GM11168 (cell line): Measurements from ENCODE around the gene KRT85.

Experiments used
- in situ Hi-C: fragments of 300-500 bp; cut with MboI; formaldehyde crosslinking; loops from one replicate; pipeline ENCODE4 v1.12.0; 2022; ENCODE audit warnings: low sequenced_read_pairs; ENCODE audit not compliant: unreplicated experiment

KRT85 gene

DNA sequence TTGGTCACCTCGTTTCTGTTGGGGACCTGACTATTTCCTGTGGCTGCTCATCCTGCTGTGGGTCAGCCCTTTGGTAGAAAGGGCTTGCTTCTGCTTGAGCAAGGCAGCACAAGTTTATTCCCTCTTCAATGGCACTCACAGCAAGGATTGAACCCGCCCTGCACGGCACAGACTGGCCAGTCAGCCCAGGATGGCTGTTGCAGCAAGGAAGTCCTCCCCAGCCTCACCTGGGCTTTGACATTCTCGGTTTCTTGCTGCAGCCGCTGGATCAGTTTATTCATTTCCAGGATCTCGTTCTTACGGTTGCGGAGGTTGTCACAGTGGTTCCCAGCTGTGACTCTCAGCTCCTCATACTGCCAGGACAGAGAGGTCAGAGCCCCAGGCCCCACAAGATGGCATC lies 29.4 kb upstream of the KRT85 start:
- in situ Hi-C loops = loop anchor here (10.0 kb wide), 1 partner anchor 588 kb away; no protein-coding TSS in a partner anchor

DNA sequence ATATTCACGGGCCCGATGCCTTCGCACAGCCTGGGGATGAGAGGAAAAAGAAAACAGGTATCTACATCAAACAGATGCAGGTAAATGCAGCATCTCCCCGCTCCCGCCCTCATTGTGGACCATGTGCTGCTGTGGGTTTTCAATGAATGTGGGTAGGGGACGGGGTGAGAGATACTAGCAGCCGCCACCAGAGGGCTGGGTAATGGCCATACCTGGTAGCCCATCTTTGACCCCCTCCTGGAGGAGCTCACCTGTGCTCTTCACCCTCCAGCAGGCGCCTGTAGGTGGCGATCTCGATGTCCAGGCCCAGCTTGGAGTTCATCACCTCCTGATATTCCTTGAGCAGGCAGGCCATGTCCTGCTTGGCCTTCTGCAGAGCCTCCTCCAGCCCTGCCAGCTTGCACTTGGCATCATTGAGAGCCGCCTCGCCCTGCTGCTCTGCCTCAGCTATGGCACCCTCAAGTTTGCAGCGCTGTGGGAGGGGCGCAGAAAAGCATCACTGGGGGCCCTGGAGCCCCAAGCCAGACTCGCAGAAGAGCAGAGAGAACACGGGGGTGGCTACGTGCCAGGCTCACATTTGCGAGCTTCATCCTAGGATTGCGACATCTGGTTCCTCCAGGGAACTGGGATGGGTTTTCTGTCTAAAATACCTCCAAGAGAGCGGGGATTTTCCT lies 28.6 kb upstream of the KRT85 start:
- in situ Hi-C loops = loop anchor here (10.0 kb wide), 1 partner anchor 589 kb away; no protein-coding TSS in a partner anchor

DNA sequence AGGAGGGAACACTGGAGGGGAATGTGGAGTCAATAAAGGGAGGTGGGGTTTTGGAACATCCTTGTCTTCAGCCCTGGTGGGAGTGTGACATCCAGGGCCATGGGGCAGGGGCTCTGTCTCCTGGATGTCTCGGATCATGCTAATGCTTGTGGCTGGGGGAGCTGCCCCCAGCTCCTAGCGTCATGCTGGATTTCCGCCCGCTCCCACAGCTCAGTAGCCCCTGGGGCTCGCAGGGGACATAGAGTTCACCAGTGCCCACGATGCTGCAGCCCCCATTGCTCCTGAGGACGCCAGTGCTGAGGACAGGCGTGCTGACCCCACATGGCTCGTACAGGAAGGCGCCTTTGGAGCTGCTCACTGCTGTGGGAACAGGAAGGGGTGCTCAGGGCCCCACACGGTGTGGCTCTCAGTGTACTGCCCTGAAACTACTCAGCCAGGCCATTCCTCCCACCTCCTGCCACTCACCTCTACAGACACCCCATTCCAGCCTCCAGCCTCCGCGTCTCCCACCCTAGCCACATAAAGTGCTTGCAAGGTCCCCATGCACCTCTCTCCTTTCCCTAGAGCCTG lies 27.6 kb upstream of the KRT85 start:
- in situ Hi-C loops = loop anchor here (10.0 kb wide), 1 partner anchor 590 kb away; no protein-coding TSS in a partner anchor

DNA sequence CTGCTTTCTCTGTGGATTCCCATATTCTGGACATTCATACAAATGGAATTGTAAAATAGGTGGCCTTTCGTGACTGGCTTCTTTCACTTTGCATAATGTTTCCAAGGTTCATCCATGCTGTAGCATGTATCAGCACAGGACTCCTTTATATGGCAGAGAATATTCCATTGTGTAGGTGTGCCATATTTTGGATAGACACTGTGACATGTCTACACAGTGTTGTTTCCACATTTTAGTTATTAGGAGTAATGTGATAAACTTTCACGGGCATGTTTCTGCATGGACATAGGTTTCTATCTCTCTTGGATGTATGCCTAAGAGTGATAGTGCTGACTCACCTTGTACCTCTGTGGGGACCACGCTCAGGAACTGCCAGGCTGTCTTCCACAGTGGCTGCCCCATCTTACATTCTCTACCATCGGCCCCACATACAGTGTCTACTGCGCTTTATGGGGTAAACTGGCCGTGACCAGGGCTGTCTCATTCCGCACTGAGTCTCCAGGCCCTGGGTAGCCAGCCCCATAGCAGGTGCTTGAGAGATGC lies 25.3 kb upstream of the KRT85 start:
- in situ Hi-C loops = loop anchor here (10.0 kb wide), 1 partner anchor 592 kb away; no protein-coding TSS in a partner anchor

DNA sequence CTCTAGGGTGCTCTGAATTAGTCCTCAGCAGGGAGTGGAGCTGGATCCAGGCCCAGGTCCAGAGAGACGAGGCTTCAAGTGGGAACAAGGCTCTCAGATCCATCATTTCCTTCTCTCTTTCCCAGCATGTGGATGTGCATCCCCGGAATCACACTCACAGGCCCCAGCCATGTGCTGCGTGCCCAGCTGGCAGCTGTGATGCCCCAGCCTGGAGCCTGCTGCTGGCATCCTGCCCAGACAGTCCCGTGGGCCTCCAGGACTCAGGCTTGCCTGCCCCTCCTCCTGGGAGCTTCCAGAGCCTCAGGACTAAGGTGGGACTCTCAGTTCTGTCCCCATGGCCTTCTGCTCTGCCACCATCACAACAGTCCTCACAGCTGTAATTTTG lies 24.3 kb upstream of the KRT85 start:
- in situ Hi-C loops = loop anchor here (10.0 kb wide), 1 partner anchor 593 kb away; no protein-coding TSS in a partner anchor

- in situ Hi-C loops = loop anchor here (10.0 kb wide), 1 partner anchor 594 kb away; no protein-coding TSS in a partner anchor
Measured at GRCh38 chr12:52390739-52391617, 23.7 kb upstream of the KRT85 start.

GRCh38 chr12:52389313-52390207 lies 22.3 kb upstream of the KRT85 start:
- in situ Hi-C loops = loop anchor here (10.0 kb wide), 2 partner anchors 485 to 595 kb away; no protein-coding TSS in a partner anchor

DNA sequence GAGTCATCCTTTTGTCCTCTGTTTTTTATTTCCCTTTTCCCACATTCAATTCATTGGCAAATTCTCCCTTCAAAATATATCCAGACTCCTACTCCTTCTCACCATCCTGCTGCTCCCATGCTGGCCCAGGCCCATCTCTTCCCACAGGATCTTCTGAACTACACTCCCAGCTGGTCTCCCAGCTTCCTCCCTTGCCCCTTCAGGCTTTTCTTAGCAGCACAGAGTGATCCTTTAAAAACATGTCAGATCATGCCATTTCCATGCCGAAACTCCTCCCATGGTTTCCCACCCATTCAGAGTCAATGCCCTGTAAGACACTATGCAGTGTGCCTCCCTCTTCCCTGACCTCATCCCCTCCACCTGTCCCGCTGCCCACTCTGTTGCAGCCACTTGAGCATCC lies 20.6 kb upstream of the KRT85 start:
- in situ Hi-C loops = loop anchor here (10.0 kb wide), 1 partner anchor 487 kb away; no protein-coding TSS in a partner anchor

- in situ Hi-C loops = loop anchor here (10.0 kb wide), 1 partner anchor 490 kb away; no protein-coding TSS in a partner anchor
Measured at GRCh38 chr12:52385226-52385702, 18.0 kb upstream of the KRT85 start, which contains the start of gene KRT84. KRT84 (minus strand) TSS chr12:52385652; CDS start chr12:52385585, 67 bp downstream.

DNA sequence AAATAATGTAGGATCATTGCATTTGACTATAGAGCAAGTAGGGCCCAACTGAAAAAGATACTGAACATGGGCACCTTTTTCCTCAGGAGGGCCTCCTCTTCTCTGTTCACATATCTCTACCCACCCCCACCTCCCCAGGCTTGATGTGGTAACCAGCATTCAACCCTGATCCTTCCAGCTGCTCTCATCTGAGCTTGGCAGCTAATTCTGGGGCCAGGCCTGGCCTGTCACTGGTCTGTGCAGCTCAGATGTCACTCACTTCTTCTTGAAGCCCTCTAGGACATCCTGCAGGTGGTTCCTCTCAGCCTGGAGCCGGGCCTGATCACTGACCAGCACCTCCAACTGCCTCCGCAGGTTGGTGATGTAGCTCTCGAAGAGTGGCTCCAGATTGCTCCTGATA lies 16.1 kb upstream of the KRT85 start:
- in situ Hi-C loops = loop anchor here (10.0 kb wide), 1 partner anchor 491 kb away; no protein-coding TSS in a partner anchor

DNA sequence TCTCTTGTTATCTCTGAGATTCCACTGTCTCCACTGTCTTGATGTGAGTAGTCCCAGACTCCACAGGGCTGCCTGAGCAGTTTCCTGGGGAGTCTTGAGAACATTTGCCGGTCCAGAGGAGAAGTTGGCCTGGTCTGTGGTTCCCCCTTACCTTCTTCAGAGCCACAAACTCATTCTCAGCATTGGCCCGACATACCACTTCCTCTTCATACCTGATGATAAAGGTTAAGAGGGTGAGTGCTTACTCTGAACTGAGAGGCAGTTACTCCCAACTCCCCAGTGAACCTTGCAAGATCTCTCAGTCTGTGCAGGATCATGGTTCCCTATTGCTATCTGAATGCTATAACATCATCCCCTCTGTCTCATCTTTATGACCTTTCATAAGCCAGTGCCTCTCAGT lies 15.6 kb upstream of the KRT85 start:
- in situ Hi-C loops = loop anchor here (10.0 kb wide), 1 partner anchor 492 kb away; no protein-coding TSS in a partner anchor

GRCh38 chr12:52381206-52381605 lies 13.9 kb upstream of the KRT85 start:
- in situ Hi-C loops = loop anchor here (10.0 kb wide), 1 partner anchor 494 kb away; no protein-coding TSS in a partner anchor

DNA sequence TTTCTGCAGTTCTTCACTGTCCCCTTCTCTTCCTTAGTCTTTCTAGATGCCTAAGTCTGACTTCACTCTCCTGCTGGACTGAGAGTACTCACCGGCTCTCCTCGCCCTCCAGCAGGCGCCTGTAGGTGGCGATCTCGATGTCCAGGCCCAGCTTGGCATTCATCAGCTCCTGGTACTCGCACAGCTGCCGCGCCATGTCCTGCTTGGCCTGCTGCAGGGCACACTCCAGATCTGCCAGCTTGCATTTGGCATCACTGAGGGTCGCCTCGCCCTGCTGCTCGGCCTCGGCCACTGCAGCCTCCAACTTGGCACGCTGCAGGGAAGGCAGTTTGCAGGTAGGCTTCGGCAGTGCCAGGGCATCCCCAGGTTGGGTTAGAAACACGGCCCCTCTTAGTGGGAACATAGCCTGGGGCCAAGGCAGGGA lies 13.0 kb upstream of the KRT85 start:
- in situ Hi-C loops = loop anchor here (10.0 kb wide), 1 partner anchor 495 kb away; no protein-coding TSS in a partner anchor

GRCh38 chr12:52379536-52379935 lies 12.3 kb upstream of the KRT85 start:
- in situ Hi-C loops = no loop called here

DNA sequence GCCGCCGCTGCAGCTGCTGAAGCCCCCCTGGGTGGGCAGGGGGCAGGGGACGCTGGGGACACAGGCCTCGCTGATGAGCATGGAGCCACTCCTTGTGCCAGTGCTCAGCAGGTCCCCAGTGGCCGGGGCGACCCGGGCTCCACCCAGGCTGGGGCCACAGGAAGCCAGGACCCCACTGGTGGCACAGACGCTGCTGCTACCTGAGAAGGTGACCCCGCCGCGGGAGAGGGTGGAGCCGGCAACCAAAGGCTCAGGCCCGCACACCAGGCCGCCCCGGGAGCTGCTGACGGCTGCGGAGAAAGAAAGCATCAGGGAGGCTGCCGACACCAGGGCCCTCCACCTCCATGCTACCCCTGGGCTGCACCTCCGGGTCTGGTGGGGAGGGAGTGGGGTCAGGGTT lies 10.8 kb upstream of the KRT85 start:
- in situ Hi-C loops = no loop called here

- in situ Hi-C loops = no loop called here
Measured at GRCh38 chr12:52377266-52377665, 10.0 kb upstream of the KRT85 start.

DNA sequence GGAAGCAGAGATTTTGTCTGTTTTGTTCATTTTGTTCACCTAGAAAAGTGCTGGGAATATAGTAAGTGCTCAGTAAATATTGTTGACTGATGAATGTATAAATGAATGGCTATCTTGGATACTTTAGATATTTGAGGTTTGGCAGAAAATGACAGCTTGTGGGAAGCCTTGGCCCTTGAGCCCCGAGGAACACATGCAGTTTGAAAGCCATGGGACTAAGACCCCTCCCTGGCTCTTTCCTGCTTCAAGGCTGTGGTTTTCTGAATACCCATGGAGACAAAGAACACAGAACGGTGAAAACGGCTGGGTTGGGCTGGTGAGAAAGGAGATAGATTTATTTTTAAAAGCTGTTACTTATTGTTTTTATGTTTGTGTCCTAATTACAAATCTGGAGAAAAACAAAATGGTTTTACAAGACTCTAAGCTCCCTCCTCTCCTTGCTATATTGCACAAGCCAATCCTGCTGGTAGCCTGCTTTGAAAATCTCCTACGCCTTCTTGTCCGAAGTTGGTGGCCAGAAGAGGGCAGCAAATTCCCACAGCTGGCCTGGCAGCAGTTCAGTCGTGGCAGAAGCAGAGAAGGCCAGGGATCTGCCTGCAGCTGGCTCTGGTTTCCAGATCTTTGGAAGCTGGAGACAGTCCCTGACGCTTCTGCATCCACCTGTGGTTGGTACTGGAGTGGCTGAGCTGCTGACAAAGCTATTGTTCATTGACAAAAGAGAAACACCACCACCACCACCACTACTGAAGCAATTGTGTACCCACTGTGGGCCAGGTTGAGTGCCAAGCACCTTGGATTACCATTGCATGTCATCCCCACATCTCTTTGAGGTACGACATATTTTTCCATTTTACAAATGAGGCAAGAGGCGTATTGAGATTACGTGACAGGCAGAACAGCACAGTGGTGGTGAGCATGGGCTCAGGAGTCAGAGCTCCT lies 5.2 kb upstream of the KRT85 start:
- in situ Hi-C loops = no loop called here

DNA sequence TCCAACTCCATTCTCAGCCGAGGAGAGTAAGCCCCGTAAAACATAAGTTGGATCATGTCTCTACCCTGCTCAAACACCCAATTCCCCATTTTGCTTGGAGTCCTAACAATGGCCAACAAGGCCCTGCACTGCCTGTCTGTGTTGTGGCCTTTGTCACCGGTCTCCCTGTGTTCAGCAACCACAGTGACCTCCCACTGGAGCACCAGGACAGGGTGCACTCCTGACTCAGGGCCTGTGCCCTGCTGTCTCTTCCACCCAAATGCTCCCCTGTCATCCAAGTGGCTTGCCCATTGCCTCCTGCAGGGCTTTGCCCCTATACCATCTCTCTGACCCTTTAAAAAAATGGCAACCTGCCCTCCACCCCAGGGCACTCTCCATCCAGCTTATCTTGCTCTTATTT lies 4.4 kb upstream of the KRT85 start:
- in situ Hi-C loops = no loop called here
